K562 (cell line): ENCODE results near the gene ZC3H7B. TPM values are rescaled to one million over a fixed set of nuclear protein-coding genes. Genes with fewer than 3 reads are reported as not detected.

Experiments used
- ATAC-seq: fragments of 200-7000 bp; cut with Tn5 transposase; 3 replicates; pipeline ENCODE4 v1.9.1; 2020; ENCODE audit warnings: moderate library complexity
- BruUV-seq: library from RNA; stranded (reverse); fragments of 400-500 nt; replicated peaks from 2 replicates; lab custom pipeline; 2021; lab: Mats Ljungman, UMichigan
- CTCF ChIA-PET: fragments of 300-600 bp; formaldehyde crosslinking; extraction: SDS; loops from one replicate; lab custom pipeline; 2021; ENCODE audit warnings: low intra/inter-chr PET ratio; lab: Yijun Ruan, JAX
- POLR2A ChIA-PET: fragments of 300-600, 350-650 bp; sonication (Branson Sonifier 250); formaldehyde crosslinking; extraction: SDS; loops from one replicate; lab custom pipeline; 2021; ENCODE audit warnings: antibody characterized with exemption, inconsistent platforms; lab: Yijun Ruan, JAX
- DNase-seq, 4 experiments: peaks; one replicate each; pipeline versions ENCODE4 v3.0.0 to v3.0.0-alpha.2; 2011 to 2018; ENCODE audit warnings: low spot score in 3 of 4, mixed read lengths in 3 of 4; ENCODE audit errors: extremely low read depth in 1 of 4
- FAIRE-seq: peaks from 2 replicates; lab custom pipeline; 2011; peaks lifted over from hg19 to GRCh38; lab: Jason Lieb, UNC
- H2AFZ ChIP-seq: 2 replicates; pipeline ENCODE4 v1.6.0; 2011; ENCODE audit warnings: low read depth, low read length, control low read depth, inconsistent platforms
- H3K27ac ChIP-seq: fragments of 200-600 bp; 3 replicates; pipeline ENCODE4 v1.8.0; 2011; ENCODE audit warnings: low read depth, mild to moderate bottlenecking, control low read depth, inconsistent platforms, low read length, moderate library complexity, mixed read lengths; ENCODE audit errors: extremely low read depth
- H3K27me3 ChIP-seq, 2 experiments: fragments of 300-600 bp in 1 of 2; 2 replicates in 1 of 2; 3 replicates in 1 of 2; pipeline versions ENCODE4 v1.6.0 to v1.8.0; 2011; ENCODE audit warnings: inconsistent platforms in 2 of 2, low read length in 2 of 2, mild to moderate bottlenecking in 1 of 2, mixed read lengths in 1 of 2, moderate library complexity in 1 of 2; ENCODE audit not compliant: control insufficient read depth in 2 of 2, insufficient read depth in 2 of 2
- H3K36me3 ChIP-seq: fragments of 300-600 bp; 3 replicates; pipeline ENCODE4 v1.8.0; 2011; ENCODE audit warnings: mild to moderate bottlenecking, low read length, inconsistent platforms; ENCODE audit not compliant: control insufficient read depth, insufficient read depth
- H3K4me1 ChIP-seq, 2 experiments: fragments of 200-600 bp in 1 of 2; replicated peaks in 1 of 2; 2 replicates in 1 of 2; 3 replicates in 1 of 2; pipeline versions ENCODE4 v1.5.1 to v1.8.0; 2011; ENCODE audit warnings: inconsistent platforms in 2 of 2, low read length in 2 of 2, mild to moderate bottlenecking in 1 of 2, mixed read lengths in 1 of 2, moderate library complexity in 1 of 2; ENCODE audit not compliant: control insufficient read depth in 2 of 2, insufficient read depth in 2 of 2
- H3K4me2 ChIP-seq: 2 replicates; pipeline ENCODE4 v1.6.1; 2011; ENCODE audit warnings: low read length, control low read depth, inconsistent platforms, mixed read lengths; ENCODE audit not compliant: insufficient read depth
- H3K4me3 ChIP-seq: fragments of 200-600 bp; sonication (generic), shearing (Covaris generic); 2 replicates; pipeline ENCODE4 v1.5.1; 2016; ENCODE audit warnings: control low read depth, inconsistent platforms
- H3K79me2 ChIP-seq: fragments of 200-600 bp; 3 replicates; pipeline ENCODE4 v1.8.0; 2011; ENCODE audit warnings: low read length, inconsistent platforms; ENCODE audit not compliant: control insufficient read depth, insufficient read depth
- H3K9ac ChIP-seq, 2 experiments: 2 replicates each; pipeline versions ENCODE4 v1.6.0 to v1.6.1; 2011; ENCODE audit warnings: low read depth in 2 of 2, low read length in 2 of 2, control low read depth in 1 of 2, inconsistent platforms in 1 of 2, mild to moderate bottlenecking in 1 of 2, mixed read lengths in 1 of 2; ENCODE audit not compliant: insufficient read depth in 1 of 2
- H3K9me1 ChIP-seq: one replicate; pipeline ENCODE4 v1.6.0; 2011; ENCODE audit warnings: inconsistent platforms, mild to moderate bottlenecking, low read length, moderate library complexity; ENCODE audit not compliant: control insufficient read depth, insufficient read depth
- H3K9me3 ChIP-seq: replicated peaks from 2 replicates; pipeline ENCODE4 v1.5.1; 2011; ENCODE audit warnings: low read depth, low read length, inconsistent platforms; ENCODE audit not compliant: control insufficient read depth, insufficient read depth
- H4K20me1 ChIP-seq: replicated peaks from 2 replicates; pipeline ENCODE4 v1.6.1; 2011; ENCODE audit warnings: low read length, inconsistent platforms, mixed read lengths; ENCODE audit not compliant: control insufficient read depth, insufficient read depth
- GATAD2A ChIP-seq: fragments of 450-650 bp; IDR thresholded peaks from 2 replicates; pipeline ENCODE4 v1.6.1; 2017
- KHSRP ChIP-seq: fragments of 450-650 bp; IDR thresholded peaks from 2 replicates; pipeline ENCODE4 v1.6.1; 2017
- RBFOX2 ChIP-seq: fragments of 200-400 bp; formaldehyde crosslinking; IDR thresholded peaks from 2 replicates; pipeline ENCODE4 v1.6.1; 2017; ENCODE audit warnings: low read depth, mild to moderate bottlenecking, low read length, moderate library complexity
- SRF ChIP-seq, 2 experiments: fragments of 250-450, 450-650 bp in 1 of 2; sonication (Bioruptor Pico) in 1 of 2; sonication (generic) in 1 of 2; formaldehyde crosslinking; IDR thresholded peaks; 2 replicates each; pipeline versions ENCODE4 v1.5.0 to v1.5.1; 2020 to 2022; ENCODE audit warnings: mild to moderate bottlenecking in 1 of 2, missing genetic modification reagents in 1 of 2
- ZFP1 ChIP-seq: fragments of 450-650 bp; formaldehyde crosslinking; IDR thresholded peaks from 2 replicates; pipeline ENCODE4 v1.4.0; 2020; ENCODE audit warnings: mild to moderate bottlenecking, mixed read lengths
- ZKSCAN3 ChIP-seq: fragments of 250-450 bp; sonication (Bioruptor Pico); IDR thresholded peaks from 2 replicates; pipeline ENCODE4 v1.4.0; 2020
- WGBS: fragments of 100-300 bp; shearing (Covaris generic); methylation state at CpG from one replicate; pipeline ENCODE4 v1.1.6; 2016; ENCODE audit warnings: low coverage, mixed read lengths; ENCODE audit not compliant: insufficient coverage; ENCODE audit errors: missing lambda C conversion rate; 5-methylcytosine and 5-hydroxymethylcytosine counted together
- in situ Hi-C: fragments of 300-500 bp; cut with MboI; formaldehyde crosslinking; loops from 4 replicates; pipeline ENCODE4 v1.15.0; 2018; ENCODE audit warnings: inconsistent platforms, mixed read lengths
- intact Hi-C: fragments of 100-400 bp; cut with micrococcal nuclease; formaldehyde crosslinking; loops from 2 replicates; pipeline ENCODE4 v1.14.2; 2022
- polyA plus RNA-seq, 8 experiments: library from polyadenylated mRNA; depleted of rRNA in 4 of 8; stranded (reverse) in 5 of 8; unstranded in 3 of 8; fragments of >200 nt; fragmentation: Nextera tagmentation in 2 of 8; fragmentation: Illumina TruSeq in 1 of 8; extraction: Ambion mirVana in 2 of 8; extraction: Trizol in 1 of 8; gene quantifications; 2 replicates each; pipeline versions ENCODE4 v1.2.1 to v1.2.3, GENCODE V29; 2011 to 2014; ENCODE audit warnings: inconsistent platforms in 1 of 8, missing spikeins in 1 of 8
- total RNA-seq, 7 experiments: library from RNA; depleted of rRNA in 6 of 7; stranded (reverse); fragments of >200 nt in 6 of 7; fragmentation: Illumina TruSeq in 2 of 7; extraction: Trizol in 2 of 7; gene quantifications; 2 replicates each; pipeline versions ENCODE4 v1.2.1 to v1.2.3, GENCODE V29; 2011 to 2021; ENCODE audit warnings: low replicate concordance in 1 of 7
- TF ChIP-seq, protein P1 (sequence below), 2 experiments: fragments of 450-650 bp; conservative IDR thresholded peaks; 2 replicates each; pipeline ENCODE4 v1.6.1; 2017; ENCODE audit warnings: mild to moderate bottlenecking in 2 of 2, moderate library complexity in 2 of 2

The ZC3H7B gene
- total and polyA plus RNA-seq, 9 of the 15 experiments (the other 6 are each of a cell fraction or from before 2014, with no cell fraction given): 0.07 to 49.8 (median 26.8) TPM

DNA sequence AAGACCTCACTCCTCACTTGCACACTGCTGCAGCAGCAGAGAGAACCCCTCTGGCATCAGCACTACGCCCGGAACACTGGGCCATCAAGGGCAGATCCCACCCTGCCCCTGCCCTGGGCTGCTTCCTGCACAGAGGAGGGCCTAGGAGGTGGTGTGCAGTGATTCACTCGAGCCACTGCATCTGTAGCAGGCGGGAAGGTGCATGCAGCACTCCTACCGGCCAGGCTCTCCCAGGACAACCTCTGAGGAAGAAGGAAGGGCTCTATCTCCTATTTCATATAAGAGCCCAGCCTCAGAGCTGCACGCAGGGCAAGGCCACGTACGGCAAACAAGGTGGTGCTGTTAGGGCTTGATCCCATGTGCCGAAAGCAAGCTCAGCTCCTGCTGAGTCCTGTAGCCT lies 29.5 kb upstream of the ZC3H7B start:
- BruUV-seq: no TSS peak
- ChIA-PET CTCF (no interaction called here), POLR2A (interaction anchor here (0.6 kb wide), 1 partner anchor 8 kb away, joined by 3 read pairs; no protein-coding TSS in a partner anchor)
- Histone ChIP-seq H3K4me1 (no peaks in the 10 kb centered on the region), H3K9me1 (no peaks in the 10 kb centered on the region), H3K36me3 (peaks cover 75% of the 10 kb centered on the region), H3K27me3 (no peaks in the 10 kb centered on the region), H3K79me2 (0 out of 3 replicates have a peak, but pooled peaks cover 2% of the 10 kb centered on the region), H3K9me3 (no peaks in the 10 kb centered on the region), H3K27ac (no peak overlapping the region), H4K20me1 (no peaks in the 10 kb centered on the region), H3K9ac (no peak overlapping the region), H3K4me3 (no peak overlapping the region), H3K4me2 (no peak overlapping the region), H2AFZ (no peak overlapping the region)
- FAIRE-seq (no peak), DNase-seq (no peak), ATAC-seq (no peak)
- in situ Hi-C loops (no loop called here), intact Hi-C loops (no loop called here)
- WGBS: 97% methylated on average over 6 of the region's 9 CpGs
- TF ChIP-seq KHSRP (no peak), RBFOX2 (0 out of 2 replicates have a peak, but pooled peaks have one; percentile 16), ZFP1 (CRISPR knock-in tag) (no peak), GATAD2A (no peak), ZKSCAN3 (CRISPR knock-in tag) (no peak), SRF (CRISPR knock-in tag; IDR thresholded peaks at IDR 0.05) (no peak)

DNA sequence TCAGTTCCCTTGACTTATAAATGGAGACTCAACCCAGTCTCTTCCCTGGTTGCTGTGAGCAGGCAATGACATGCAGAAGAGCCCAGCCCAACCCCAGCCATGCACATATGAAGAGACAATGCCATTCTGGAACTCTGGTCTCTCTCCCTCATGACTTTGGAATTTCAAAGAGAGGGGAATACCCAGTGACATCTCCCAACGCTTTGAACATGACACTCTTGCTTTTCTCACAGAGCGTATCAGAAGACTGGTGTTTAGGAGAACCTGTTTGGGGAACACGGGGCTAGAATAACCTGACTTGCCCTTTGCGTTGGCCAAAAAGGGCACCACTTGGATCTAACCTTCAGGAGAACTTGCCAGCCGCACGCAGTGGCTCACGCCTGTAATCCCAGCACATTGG lies 28.2 kb upstream of the ZC3H7B start:
- intact Hi-C loops (no loop called here), in situ Hi-C loops (no loop called here)
- Histone ChIP-seq H3K4me1 (no peaks in the 10 kb centered on the region), H2AFZ (no peak overlapping the region), H3K4me2 (no peak overlapping the region), H3K27ac (no peak overlapping the region), H3K4me3 (no peak overlapping the region), H3K36me3 (peaks cover 72% of the 10 kb centered on the region), H3K9ac (no peak overlapping the region), H3K9me1 (no peaks in the 10 kb centered on the region), H3K27me3 (no peaks in the 10 kb centered on the region), H3K79me2 (0 out of 3 replicates have a peak, but pooled peaks cover 2% of the 10 kb centered on the region), H3K9me3 (no peaks in the 10 kb centered on the region), H4K20me1 (no peaks in the 10 kb centered on the region)
- no peak for FAIRE-seq
- no peak for DNase-seq
- TF ChIP-seq, protein P1, sequence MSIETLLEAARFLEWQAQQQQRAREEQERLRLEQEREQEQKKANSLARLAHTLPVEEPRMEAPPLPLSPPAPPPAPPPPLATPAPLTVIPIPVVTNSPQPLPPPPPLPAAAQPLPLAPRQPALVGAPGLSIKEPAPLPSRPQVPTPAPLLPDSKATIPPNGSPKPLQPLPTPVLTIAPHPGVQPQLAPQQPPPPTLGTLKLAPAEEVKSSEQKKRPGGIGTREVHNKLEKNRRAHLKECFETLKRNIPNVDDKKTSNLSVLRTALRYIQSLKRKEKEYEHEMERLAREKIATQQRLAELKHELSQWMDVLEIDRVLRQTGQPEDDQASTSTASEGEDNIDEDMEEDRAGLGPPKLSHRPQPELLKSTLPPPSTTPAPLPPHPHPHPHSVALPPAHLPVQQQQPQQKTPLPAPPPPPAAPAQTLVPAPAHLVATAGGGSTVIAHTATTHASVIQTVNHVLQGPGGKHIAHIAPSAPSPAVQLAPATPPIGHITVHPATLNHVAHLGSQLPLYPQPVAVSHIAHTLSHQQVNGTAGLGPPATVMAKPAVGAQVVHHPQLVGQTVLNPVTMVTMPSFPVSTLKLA (conservative IDR thresholded peaks at IDR 0.05): no peak
- CTCF ChIA-PET: no interaction called here
- POLR2A ChIA-PET: no interaction called here
- BruUV-seq: no TSS peak
- ATAC-seq: no peak
- 94% methylated on average over 7 of the region's 7 CpGs for WGBS
